CD8-positive, alpha-beta memory T cell (primary cell): Measurements from ENCODE around the gene UROS. TPM values are rescaled to one million over a fixed set of nuclear protein-coding genes. Genes with fewer than 3 reads are reported as not detected.

Source experiments
- CTCF ChIA-PET: fragments of 350-600 bp; sonication (Branson Sonifier 250); formaldehyde crosslinking; loops from one replicate; lab custom pipeline; 2021; ENCODE audit warnings: antibody characterized with exemption; lab: Charles Lee
- POLR2A ChIA-PET: fragments of 350-600 bp; sonication (Branson Sonifier 250); formaldehyde crosslinking; loops from one replicate; lab custom pipeline; 2021; ENCODE audit warnings: antibody characterized with exemption; lab: Charles Lee
- DNase-seq, 5 donors: peaks; one replicate each; pipeline versions ENCODE4 v3.0.0 to v3.0.0-alpha.2; 2020 to 2022; ENCODE audit warnings: mixed read lengths in 1 of 5
- H3K27ac ChIP-seq: one replicate; pipeline ENCODE4 v1.7.0; 2013; ENCODE audit warnings: low read depth, mild to moderate bottlenecking, low read length, moderate library complexity
- H3K27me3 ChIP-seq: 2 replicates; pipeline ENCODE4 v1.7.0; 2013; ENCODE audit warnings: low read length, mild to moderate bottlenecking; ENCODE audit not compliant: insufficient read depth, poor library complexity, severe bottlenecking
- H3K36me3 ChIP-seq: 2 replicates; pipeline ENCODE4 v1.7.0; 2013; ENCODE audit warnings: mild to moderate bottlenecking, low read length, moderate library complexity; ENCODE audit not compliant: insufficient read depth
- H3K4me1 ChIP-seq: 2 replicates; pipeline ENCODE4 v1.7.0; 2013; ENCODE audit warnings: mild to moderate bottlenecking, low read length, moderate library complexity; ENCODE audit not compliant: insufficient read depth
- H3K4me3 ChIP-seq: 2 replicates; pipeline ENCODE4 v1.7.0; 2013; ENCODE audit warnings: mild to moderate bottlenecking, low read length
- H3K9me3 ChIP-seq: 2 replicates; pipeline ENCODE4 v1.7.0; 2013; ENCODE audit warnings: mild to moderate bottlenecking, low read length
- H3K27ac Mint-ChIP-seq, 8 donors: one replicate each; pipeline ENCODE4 v1.8.0; 2020 to 2021; ENCODE audit warnings: mixed read lengths in 8 of 8, mild to moderate bottlenecking in 6 of 8, inconsistent platforms in 3 of 8, moderate library complexity in 3 of 8
- H3K27me3 Mint-ChIP-seq, 2 donors: one replicate each; pipeline ENCODE4 v1.8.0; 2020 to 2021; ENCODE audit warnings: mixed read lengths in 2 of 2, mild to moderate bottlenecking in 1 of 2, moderate library complexity in 1 of 2
- H3K36me3 Mint-ChIP-seq, 3 donors: one replicate each; pipeline ENCODE4 v1.8.0; 2020 to 2021; ENCODE audit warnings: mixed read lengths in 3 of 3, inconsistent platforms in 1 of 3, mild to moderate bottlenecking in 1 of 3
- H3K4me1 Mint-ChIP-seq, 3 donors: one replicate each; pipeline ENCODE4 v1.8.0; 2020 to 2021; ENCODE audit warnings: mixed read lengths in 3 of 3, inconsistent platforms in 1 of 3, mild to moderate bottlenecking in 1 of 3
- H3K4me3 Mint-ChIP-seq, 7 donors: one replicate each; pipeline ENCODE4 v1.8.0; 2020 to 2021; ENCODE audit warnings: mixed read lengths in 7 of 7, mild to moderate bottlenecking in 6 of 7, moderate library complexity in 4 of 7, inconsistent platforms in 2 of 7
- H3K9me3 Mint-ChIP-seq, 5 donors: one replicate each; pipeline ENCODE4 v1.8.0; 2020 to 2022; ENCODE audit warnings: mixed read lengths in 5 of 5, mild to moderate bottlenecking in 3 of 5, moderate library complexity in 2 of 5, inconsistent platforms in 1 of 5
- polyA plus RNA-seq: library from polyadenylated mRNA; unstranded; fragments of 300-500 nt; fragmentation: Illumina TruSeq; gene quantifications from one replicate; pipeline ENCODE4 v1.2.3, GENCODE V29; 2021
- total RNA-seq, 2 experiments: library from RNA; stranded (reverse); gene quantifications; one replicate each; pipeline ENCODE4 v1.2.3, GENCODE V29; 2021

UROS gene
- total and polyA plus RNA-seq, 3 experiments from 2014 or later = 43.4 to 57.3 (median 47.2) TPM

DNA sequence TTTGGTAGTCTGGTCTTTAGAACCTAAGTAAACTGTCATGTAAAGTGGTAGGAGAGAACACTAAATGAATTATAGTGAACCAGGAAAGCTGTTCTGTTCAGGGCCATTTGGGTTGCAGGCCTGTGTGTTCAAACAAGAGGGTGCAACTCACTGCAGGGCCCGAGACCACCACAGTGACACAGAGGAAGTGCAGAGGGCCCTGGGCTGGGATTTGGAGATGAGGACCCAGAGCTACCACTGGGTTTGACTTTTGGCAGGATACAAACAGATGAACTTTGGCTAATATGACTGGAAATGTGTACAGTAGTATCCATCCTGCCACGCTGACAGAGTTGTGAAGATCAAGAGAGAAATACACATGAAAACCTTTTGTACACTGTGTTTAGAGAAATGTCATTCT, 57.2 kb downstream of the UROS start:
- Histone ChIP-seq H3K27ac (no peak overlapping the region), H3K9me3 (no peaks in the 10 kb centered on the region), H3K4me3 (no peak overlapping the region), H3K27me3 (no peaks in the 10 kb centered on the region), H3K36me3 (peaks cover 27% of the 10 kb centered on the region), H3K4me1 (no peaks in the 10 kb centered on the region)
- peaks cover 3 to 76% (median 30%) of the 10 kb centered on the region in 3 donors for H3K36me3 Mint-ChIP-seq
- H3K4me3 Mint-ChIP-seq = no peak overlapping the region
- H3K27me3 Mint-ChIP-seq = no peaks in the 10 kb centered on the region
- POLR2A ChIA-PET = no interaction called here
- H3K27ac Mint-ChIP-seq = peak overlapping the region in 4 of 8 donors; percentile 3 to 76 (median 44)
- CTCF ChIA-PET = interaction anchor here (1.5 kb wide), 1 partner anchor 25 kb away, joined by 3 read pairs; no protein-coding TSS in a partner anchor
- H3K4me1 Mint-ChIP-seq = no peaks in the 10 kb centered on the region
- no peak for DNase-seq
- no peaks in the 10 kb centered on the region for H3K9me3 Mint-ChIP-seq

DNA sequence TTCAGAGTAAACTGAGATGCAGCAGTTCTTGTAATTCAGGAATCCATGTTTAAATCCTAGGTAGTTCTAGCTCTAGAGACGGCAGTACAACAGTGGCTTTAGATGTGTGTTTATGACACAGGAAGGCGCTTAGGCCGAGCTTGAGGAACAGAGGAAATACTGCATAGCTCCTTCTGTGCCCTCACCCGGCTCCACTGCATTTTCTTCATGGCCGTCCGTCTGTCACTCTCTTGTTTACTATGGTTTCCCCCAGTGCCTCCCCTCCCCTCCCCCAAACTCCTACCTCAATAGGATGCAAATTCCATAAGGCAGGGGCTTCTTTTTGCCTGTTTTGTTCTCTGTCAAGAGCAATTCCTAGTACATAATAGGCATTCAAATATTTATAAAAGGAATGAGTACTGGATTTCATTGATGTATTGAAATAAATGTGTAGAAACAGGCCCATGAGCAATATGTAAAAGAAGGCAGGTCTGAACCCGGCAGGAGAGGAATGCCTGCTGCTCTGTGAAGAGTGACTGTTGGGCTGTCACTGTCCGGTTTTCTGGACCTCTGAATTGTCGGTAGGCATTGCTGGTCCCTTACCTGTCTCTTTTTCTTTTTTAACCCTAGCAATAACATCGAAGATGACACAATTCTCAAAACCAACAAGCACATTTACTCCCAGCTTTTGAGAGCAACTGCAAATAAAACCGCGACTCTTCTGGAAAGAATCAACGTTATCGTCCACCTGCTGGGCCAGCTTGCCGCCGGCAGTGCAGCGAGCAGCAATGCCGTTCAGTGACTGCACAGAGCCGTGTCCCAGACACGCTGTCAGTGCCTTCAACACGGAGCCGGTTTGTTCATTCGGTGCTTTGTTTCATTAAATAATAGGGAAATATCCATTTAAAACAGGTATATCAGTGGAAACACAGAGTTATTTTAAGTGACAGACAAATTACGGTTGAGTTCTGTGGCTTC, 60.1 kb downstream of the UROS start:
- Mint-ChIP-seq H3K36me3 (peaks cover 6 to 87% (median 38%) of the 10 kb centered on the region in 3 donors), H3K27me3 (no peaks in the 10 kb centered on the region), H3K27ac (no peak overlapping the region), H3K4me3 (no peak overlapping the region), H3K9me3 (no peaks in the 10 kb centered on the region), H3K4me1 (peaks cover 0 to 1% (median 0%) of the 10 kb centered on the region in 3 donors)
- Histone ChIP-seq H3K27ac (no peak overlapping the region), H3K9me3 (no peaks in the 10 kb centered on the region), H3K27me3 (no peaks in the 10 kb centered on the region), H3K4me3 (no peak overlapping the region), H3K4me1 (no peaks in the 10 kb centered on the region), H3K36me3 (peaks cover 41% of the 10 kb centered on the region)
- CTCF ChIA-PET = no interaction called here
- POLR2A ChIA-PET = no interaction called here
- DNase-seq = no peak

DNA sequence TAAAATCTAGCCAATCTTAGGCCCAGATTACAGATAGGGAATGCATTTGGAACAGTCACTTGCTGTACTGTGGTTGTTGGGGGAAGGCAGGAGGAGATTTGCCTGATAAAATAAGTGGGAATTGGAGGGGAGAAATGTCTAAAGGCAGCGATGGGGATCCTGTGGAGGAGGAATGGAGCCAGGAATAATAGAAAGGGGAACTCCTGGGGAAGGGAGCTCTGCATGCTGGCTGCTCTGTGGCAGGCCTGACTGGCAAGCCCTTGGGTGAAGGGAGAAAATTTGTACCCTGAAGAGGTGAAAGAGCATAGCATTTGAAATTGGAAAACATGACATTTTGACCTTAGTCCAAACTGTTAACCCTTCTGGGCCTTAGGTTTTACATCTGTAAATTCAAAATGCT, 61.1 kb downstream of the UROS start:
- no peaks in the 10 kb centered on the region for H3K9me3 Mint-ChIP-seq
- no peak for DNase-seq
- peaks cover 0 to 1% (median 0%) of the 10 kb centered on the region in 3 donors for H3K4me1 Mint-ChIP-seq
- H3K27ac Mint-ChIP-seq = peak overlapping the region in 2 of 8 donors; percentile 22 to 79
- H3K36me3 ChIP-seq = peaks cover 42% of the 10 kb centered on the region
- H3K9me3 ChIP-seq = no peaks in the 10 kb centered on the region
- ChIA-PET POLR2A (no interaction called here), CTCF (no interaction called here)
- H3K27ac ChIP-seq = no peak overlapping the region
- no peak overlapping the region for H3K4me3 ChIP-seq
- H3K27me3 Mint-ChIP-seq = no peaks in the 10 kb centered on the region
- H3K27me3 ChIP-seq = no peaks in the 10 kb centered on the region
- no peaks in the 10 kb centered on the region for H3K4me1 ChIP-seq
- no peak overlapping the region for H3K4me3 Mint-ChIP-seq
- H3K36me3 Mint-ChIP-seq = peaks cover 6 to 87% (median 37%) of the 10 kb centered on the region in 3 donors

DNA sequence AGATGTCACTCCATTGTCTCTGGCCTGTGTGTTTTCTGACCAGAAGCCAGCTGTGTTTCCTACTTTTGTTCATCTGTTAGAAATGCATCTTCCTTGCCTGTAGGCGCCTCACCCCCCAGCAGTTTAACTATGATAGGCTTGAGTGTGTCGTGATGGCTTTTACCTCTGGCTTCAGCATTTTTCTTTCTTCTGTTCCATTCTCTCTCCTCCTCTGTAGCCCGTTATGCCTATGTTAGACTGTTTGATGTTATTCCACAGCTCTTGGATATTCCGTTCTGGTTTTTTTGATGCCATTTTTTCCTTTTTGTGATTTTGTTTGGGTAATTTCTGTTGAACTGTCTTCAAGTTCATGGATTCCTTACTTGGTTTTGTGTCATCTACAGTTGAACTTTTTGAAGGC, 65.3 kb downstream of the UROS start:
- Mint-ChIP-seq H3K27me3 (no peaks in the 10 kb centered on the region), H3K4me3 (no peak overlapping the region), H3K4me1 (peaks cover 5 to 21% (median 13%) of the 10 kb centered on the region in 3 donors), H3K9me3 (no peaks in the 10 kb centered on the region), H3K36me3 (peaks cover 12 to 84% (median 27%) of the 10 kb centered on the region in 3 donors), H3K27ac (peak overlapping the region in 2 of 8 donors; percentile 44 to 46)
- H3K4me3 ChIP-seq = no peak overlapping the region
- no peaks in the 10 kb centered on the region for H3K9me3 ChIP-seq
- no peak for DNase-seq
- peaks cover 51% of the 10 kb centered on the region for H3K36me3 ChIP-seq
- CTCF ChIA-PET = no interaction called here
- no peaks in the 10 kb centered on the region for H3K4me1 ChIP-seq
- POLR2A ChIA-PET = no interaction called here
- H3K27ac ChIP-seq = no peak overlapping the region
- H3K27me3 ChIP-seq = no peaks in the 10 kb centered on the region

DNA sequence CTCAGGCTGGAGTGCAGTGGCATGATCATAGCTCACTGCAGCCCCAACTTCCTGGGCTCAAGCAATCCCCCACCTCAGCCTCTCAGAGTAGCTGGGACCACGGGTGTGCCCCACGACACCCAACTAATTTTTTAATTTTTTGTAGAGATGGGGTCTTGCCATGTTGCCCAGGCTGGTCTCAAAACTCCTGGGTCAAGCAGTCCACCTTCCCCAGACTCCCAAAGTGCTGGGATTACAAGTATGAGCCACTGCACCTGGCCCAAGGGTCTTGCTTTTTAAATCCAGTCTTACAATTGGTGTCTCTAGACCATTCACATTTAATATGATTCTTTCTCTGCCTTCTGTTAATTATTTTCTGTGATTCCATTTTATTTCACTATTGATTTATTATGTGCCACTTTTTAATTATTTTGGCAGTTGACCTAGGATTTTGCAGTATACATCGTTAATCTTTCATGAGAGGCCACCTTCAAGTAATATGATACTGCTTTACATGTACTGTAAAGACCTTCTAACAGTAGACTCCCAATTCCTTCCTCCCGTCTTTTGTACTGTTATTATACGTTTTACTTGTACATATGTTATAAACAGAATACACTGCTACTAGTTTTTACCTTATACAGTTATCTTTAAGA, 66.1 kb downstream of the UROS start:
- no peak overlapping the region for H3K4me3 Mint-ChIP-seq
- peaks cover 12 to 85% (median 28%) of the 10 kb centered on the region in 3 donors for H3K36me3 Mint-ChIP-seq
- Histone ChIP-seq H3K36me3 (peaks cover 51% of the 10 kb centered on the region), H3K4me3 (no peak overlapping the region), H3K4me1 (no peaks in the 10 kb centered on the region), H3K27me3 (no peaks in the 10 kb centered on the region), H3K9me3 (no peaks in the 10 kb centered on the region), H3K27ac (no peak overlapping the region)
- DNase-seq = no peak
- CTCF ChIA-PET = no interaction called here
- POLR2A ChIA-PET = no interaction called here
- H3K27me3 Mint-ChIP-seq = no peaks in the 10 kb centered on the region
- peaks cover 5 to 21% (median 13%) of the 10 kb centered on the region in 3 donors for H3K4me1 Mint-ChIP-seq
- H3K9me3 Mint-ChIP-seq = no peaks in the 10 kb centered on the region
- H3K27ac Mint-ChIP-seq = peak overlapping the region in 2 of 8 donors; percentile 17 to 62

DNA sequence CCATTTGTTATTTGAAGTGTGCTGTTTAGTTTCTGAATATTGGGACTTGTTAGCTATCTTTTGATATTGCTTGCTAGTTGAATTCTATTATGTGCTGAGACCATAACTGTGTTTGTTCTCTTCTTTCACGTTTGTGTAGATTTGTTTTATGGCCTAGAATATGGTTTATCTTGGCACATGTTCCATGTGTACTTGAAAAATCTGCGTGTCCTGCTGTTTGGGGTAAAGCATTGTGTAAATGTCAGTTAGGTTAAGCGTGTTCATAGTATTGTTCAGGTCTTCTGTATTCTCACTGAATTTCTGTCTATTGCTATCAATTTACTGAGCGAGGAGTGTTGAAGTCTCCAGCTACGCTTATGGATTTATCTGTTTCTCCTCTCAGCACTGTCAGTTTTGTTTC, 66.9 kb downstream of the UROS start:
- Histone ChIP-seq H3K27ac (no peak overlapping the region), H3K4me3 (no peak overlapping the region), H3K36me3 (peaks cover 53% of the 10 kb centered on the region), H3K4me1 (no peaks in the 10 kb centered on the region), H3K27me3 (no peaks in the 10 kb centered on the region), H3K9me3 (no peaks in the 10 kb centered on the region)
- Mint-ChIP-seq H3K27ac (peak overlapping the region in 4 of 8 donors; percentile 11 to 61 (median 40)), H3K4me3 (no peak overlapping the region), H3K9me3 (no peaks in the 10 kb centered on the region), H3K27me3 (no peaks in the 10 kb centered on the region), H3K4me1 (peaks cover 5 to 21% (median 13%) of the 10 kb centered on the region in 3 donors), H3K36me3 (peaks cover 9 to 85% (median 28%) of the 10 kb centered on the region in 3 donors)
- no peak for DNase-seq
- CTCF ChIA-PET = no interaction called here
- POLR2A ChIA-PET = no interaction called here

DNA sequence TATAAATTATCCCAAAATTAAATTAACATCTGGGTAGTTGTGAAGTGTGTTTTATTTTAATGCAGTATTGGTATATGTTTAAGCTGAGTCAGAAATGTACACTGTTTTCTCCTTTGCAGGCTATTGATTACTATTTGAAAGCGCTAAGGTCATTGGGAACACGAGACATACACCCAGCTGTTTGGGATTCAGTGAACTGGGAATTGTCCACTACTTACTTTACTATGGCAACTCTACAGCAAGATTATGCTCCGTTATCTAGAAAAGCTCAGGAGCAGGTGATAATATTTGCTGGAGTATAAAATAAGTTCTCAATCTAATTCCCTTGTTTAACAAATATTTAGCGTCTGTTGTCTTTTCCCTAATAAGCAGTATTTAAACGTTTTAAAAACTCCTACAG, 75.6 kb downstream of the UROS start:
- Mint-ChIP-seq H3K4me3 (no peak overlapping the region), H3K9me3 (no peaks in the 10 kb centered on the region), H3K27me3 (no peaks in the 10 kb centered on the region), H3K27ac (peak overlapping the region in 1 of 8 donors; percentile 71), H3K4me1 (peaks cover 0 to 6% (median 6%) of the 10 kb centered on the region in 3 donors), H3K36me3 (peaks cover 38 to 95% (median 47%) of the 10 kb centered on the region in 3 donors)
- H3K27ac ChIP-seq = no peak overlapping the region
- H3K27me3 ChIP-seq = no peaks in the 10 kb centered on the region
- ChIA-PET POLR2A (interaction anchor here (0.5 kb wide), 1 partner anchor 37 kb away, joined by 3 read pairs; no protein-coding TSS in a partner anchor), CTCF (no interaction called here)
- H3K4me3 ChIP-seq = no peak overlapping the region
- peaks cover 63% of the 10 kb centered on the region for H3K36me3 ChIP-seq
- H3K4me1 ChIP-seq = no peaks in the 10 kb centered on the region
- no peak for DNase-seq
- H3K9me3 ChIP-seq = no peaks in the 10 kb centered on the region

DNA sequence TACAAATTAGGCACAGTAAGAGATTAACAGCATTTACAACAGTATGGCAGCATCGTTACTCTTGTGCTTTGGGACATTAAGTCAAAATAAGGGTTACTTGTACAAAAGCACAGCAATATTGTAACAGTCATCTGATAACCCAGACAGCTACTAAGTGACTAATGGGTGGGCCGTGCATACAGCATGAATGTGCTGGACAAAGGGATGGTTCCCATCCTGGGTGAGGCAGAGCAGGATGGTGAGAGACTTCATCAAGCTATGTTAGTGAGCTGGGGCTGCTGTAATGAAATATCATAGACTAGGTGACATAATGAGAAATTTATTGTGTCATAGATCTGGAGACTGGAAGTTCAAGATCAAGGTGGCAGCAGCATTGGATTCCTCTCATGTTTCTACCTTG, 78.1 kb downstream of the UROS start:
- H3K4me3 Mint-ChIP-seq = no peak overlapping the region
- Histone ChIP-seq H3K27ac (no peak overlapping the region), H3K36me3 (peaks cover 60% of the 10 kb centered on the region), H3K9me3 (no peaks in the 10 kb centered on the region), H3K4me1 (no peaks in the 10 kb centered on the region), H3K4me3 (no peak overlapping the region), H3K27me3 (no peaks in the 10 kb centered on the region)
- H3K4me1 Mint-ChIP-seq = peaks cover 0 to 4% (median 0%) of the 10 kb centered on the region in 3 donors
- DNase-seq = no peak
- H3K27ac Mint-ChIP-seq = peak overlapping the region in 1 of 8 donors; percentile 9
- CTCF ChIA-PET = no interaction called here
- H3K27me3 Mint-ChIP-seq = no peaks in the 10 kb centered on the region
- H3K9me3 Mint-ChIP-seq = no peaks in the 10 kb centered on the region
- H3K36me3 Mint-ChIP-seq = peaks cover 39 to 92% (median 56%) of the 10 kb centered on the region in 3 donors
- POLR2A ChIA-PET = no interaction called here
